HepG2 (cell line): ENCODE data around the gene GJD3. TPM values are rescaled to one million over a fixed set of nuclear protein-coding genes. Genes with fewer than 3 reads are reported as not detected.
A peak's percentile ranks its signal among the peaks of the same experiment; 100 is the strongest.

ENCODE experiments used
- ATF2 ChIP-seq: sonication (generic); formaldehyde crosslinking; IDR thresholded peaks from 2 replicates; pipeline ENCODE4 v1.4.0; 2020; ENCODE audit warnings: missing genetic modification reagents
- ATF7 ChIP-seq, 2 experiments: fragments of 450-650 bp in 1 of 2; sonication (generic) in 1 of 2; formaldehyde crosslinking in 1 of 2; IDR thresholded peaks; 2 replicates each; pipeline versions ENCODE4 v1.4.0 to v1.6.1; 2016 to 2020; ENCODE audit warnings: antibody characterized with exemption in 1 of 2, mild to moderate bottlenecking in 1 of 2, missing genetic modification reagents in 1 of 2
- DDIT3 ChIP-seq: sonication (generic); formaldehyde crosslinking; IDR thresholded peaks from 2 replicates; pipeline ENCODE4 v1.4.0; 2020; ENCODE audit warnings: mild to moderate bottlenecking, missing genetic modification reagents
- FOSL1 ChIP-seq: sonication (generic); formaldehyde crosslinking; IDR thresholded peaks from 2 replicates; pipeline ENCODE4 v1.9.0; 2021; ENCODE audit warnings: missing genetic modification reagents, borderline replicate concordance
- GATAD2A ChIP-seq: IDR thresholded peaks from 2 replicates; pipeline ENCODE4 v1.6.1; 2016
- HIC2 ChIP-seq: sonication (generic); formaldehyde crosslinking; IDR thresholded peaks from 2 replicates; pipeline ENCODE4 v1.9.0; 2022; ENCODE audit warnings: low read depth, missing genetic modification reagents
- HINFP ChIP-seq: sonication (generic); formaldehyde crosslinking; IDR thresholded peaks from 2 replicates; pipeline ENCODE4 v1.4.0; 2020; ENCODE audit warnings: low read depth, mild to moderate bottlenecking, missing genetic modification reagents
- HNRNPK ChIP-seq: fragments of 200-400 bp; formaldehyde crosslinking; IDR thresholded peaks from 2 replicates; pipeline ENCODE4 v1.6.1; 2018; ENCODE audit warnings: low read length, low read depth, moderate library complexity, mild to moderate bottlenecking; ENCODE audit not compliant: poor library complexity, severe bottlenecking
- JARID2 ChIP-seq: sonication (generic); formaldehyde crosslinking; IDR thresholded peaks from 2 replicates; pipeline ENCODE4 v1.8.1; 2023; ENCODE audit warnings: missing genetic modification reagents, inconsistent platforms; ENCODE audit not compliant: insufficient replicate concordance
- KMT2A ChIP-seq: sonication (generic); formaldehyde crosslinking; IDR thresholded peaks from 2 replicates; pipeline ENCODE4 v1.4.0; 2020; ENCODE audit warnings: missing genetic modification reagents
- MEIS1 ChIP-seq: sonication (generic); formaldehyde crosslinking; IDR thresholded peaks from 2 replicates; pipeline ENCODE4 v1.9.0; 2021; ENCODE audit warnings: mild to moderate bottlenecking, missing genetic modification reagents, moderate library complexity, borderline replicate concordance
- PHF8 ChIP-seq: sonication (generic); formaldehyde crosslinking; IDR thresholded peaks from 2 replicates; pipeline ENCODE4 v1.5.0; 2020; ENCODE audit warnings: missing genetic modification reagents
- RERE ChIP-seq: IDR thresholded peaks from 2 replicates; pipeline ENCODE4 v1.6.1; 2016; ENCODE audit warnings: low read depth, missing genetic modification reagents, missing compliant biosample characterization
- SRY ChIP-seq: sonication (generic); formaldehyde crosslinking; IDR thresholded peaks from 2 replicates; pipeline ENCODE4 v1.8.0; 2022; ENCODE audit warnings: mild to moderate bottlenecking, missing genetic modification reagents
- TMF1 ChIP-seq: sonication (generic); formaldehyde crosslinking; IDR thresholded peaks from 2 replicates; pipeline ENCODE4 v1.8.1; 2022; ENCODE audit warnings: low read depth, missing genetic modification reagents
- ZNF878 ChIP-seq: sonication (generic); formaldehyde crosslinking; IDR thresholded peaks from 2 replicates; pipeline ENCODE4 v1.8.1; 2023; ENCODE audit warnings: mild to moderate bottlenecking, missing genetic modification reagents, moderate library complexity
- ZSCAN22 ChIP-seq: sonication (generic); formaldehyde crosslinking; IDR thresholded peaks from 2 replicates; pipeline ENCODE4 v1.4.0; 2020; ENCODE audit warnings: mild to moderate bottlenecking, missing genetic modification reagents
- polyA plus RNA-seq, 8 experiments: library from polyadenylated mRNA; depleted of rRNA in 3 of 8; stranded (reverse) in 7 of 8; unstranded in 1 of 8; fragments of >200 nt; fragmentation: Illumina TruSeq in 4 of 8; extraction: Trizol in 4 of 8; gene quantifications; 2 replicates each; pipeline versions ENCODE4 v1.2.1 to v1.2.3, GENCODE V29; 2011 to 2016; ENCODE audit warnings: low read depth in 4 of 8, missing spikeins in 1 of 8, mixed read lengths in 1 of 8; ENCODE audit not compliant: insufficient read depth in 1 of 8
- total RNA-seq, 5 experiments: library from RNA; depleted of rRNA; stranded (reverse); fragments of >200 nt; fragmentation: Illumina TruSeq; extraction: Trizol; gene quantifications; 2 replicates each; pipeline ENCODE4 v1.2.3, GENCODE V29; 2016; ENCODE audit warnings: low read depth in 1 of 5

The GJD3 gene
- total and polyA plus RNA-seq, 2 of the 13 experiments (the other 11 are each of a cell fraction or from before 2014, with no cell fraction given) = not detected

GRCh38 chr17:40345161-40345993 lies 19.2 kb downstream of the GJD3 start (continued):
- TF ChIP-seq RERE (CRISPR knock-in tag) = 0 out of 2 replicates have a peak, but pooled peaks have one; percentile 43
- no peak for TF ChIP-seq DDIT3 (CRISPR knock-in tag)
- TF ChIP-seq MEIS1 (CRISPR knock-in tag) = peak; percentile 75
- no peak for TF ChIP-seq ATF2
- TF ChIP-seq KMT2A (CRISPR knock-in tag) = peak; percentile 75
- peak; percentile 40 for TF ChIP-seq HNRNPK
- TF ChIP-seq HIC2 (CRISPR knock-in tag) = peak; percentile 89
- TF ChIP-seq HINFP (CRISPR knock-in tag) = 0 out of 2 replicates have a peak, but pooled peaks have one; percentile 15
- TF ChIP-seq ZNF878 = peak; percentile 10; the same call in 1 of the 2 replicates
- no peak for TF ChIP-seq ATF7 (IDR thresholded peaks at IDR 0.05)
- TF ChIP-seq ATF7 (CRISPR knock-in tag; IDR thresholded peaks at IDR 0.05) = peak; percentile 13; the same call in 1 of the 2 replicates
- no peak for TF ChIP-seq FOSL1
- peak; percentile 48; the same call in 1 of the 2 replicates for TF ChIP-seq ZSCAN22 (CRISPR knock-in tag)
- TF ChIP-seq PHF8 (CRISPR knock-in tag) = peak; percentile 70
- 0 out of 2 replicates have a peak, but pooled peaks have one; percentile 71 for TF ChIP-seq SRY (CRISPR knock-in tag)
- TF ChIP-seq TMF1 (CRISPR knock-in tag) = no peak
- TF ChIP-seq JARID2 = no peak
- peak; percentile 57 for TF ChIP-seq GATAD2A (CRISPR knock-in tag)
